HCT116 (cell line): ENCODE measurements around the gene AOPEP.

Source experiments
- ATF3 ChIP-seq: IDR thresholded peaks from 2 replicates; pipeline ENCODE4 v1.6.1; 2012
- EGR1 ChIP-seq: IDR thresholded peaks from 2 replicates; pipeline ENCODE4 v1.6.1; 2012; ENCODE audit warnings: low read depth
- EZH2 ChIP-seq: fragments of 200-600 bp; sonication (generic); IDR thresholded peaks from 2 replicates; pipeline ENCODE4 v1.6.1; 2017; ENCODE audit warnings: antibody characterized with exemption, mixed run types
- EZH2phosphoT487 ChIP-seq: fragments of 200-600 bp; IDR thresholded peaks from 2 replicates; pipeline ENCODE4 v1.6.1; 2018; ENCODE audit warnings: antibody characterized with exemption, borderline replicate concordance
- JUND ChIP-seq: IDR thresholded peaks from 2 replicates; pipeline ENCODE4 v1.6.1; 2012
- POLR2A ChIP-seq: IDR thresholded peaks from 2 replicates; pipeline ENCODE4 v1.7.0; 2011; ENCODE audit warnings: borderline replicate concordance; ENCODE audit not compliant: insufficient read depth, insufficient read length; ENCODE audit errors: extremely low read depth
- POLR2AphosphoS5 ChIP-seq: IDR thresholded peaks from 2 replicates; pipeline ENCODE4 v1.6.1; 2011; ENCODE audit warnings: mild to moderate bottlenecking, low read depth, low read length, moderate library complexity
- RAD21 ChIP-seq: IDR thresholded peaks from 2 replicates; pipeline ENCODE4 v1.6.1; 2012; ENCODE audit warnings: low read depth, mild to moderate bottlenecking
- SIN3A ChIP-seq: IDR thresholded peaks from 2 replicates; pipeline ENCODE4 v1.6.1; 2012; ENCODE audit warnings: low read depth
- TCF7L2 ChIP-seq: IDR thresholded peaks from 2 replicates; pipeline ENCODE4 v1.7.0; 2011; ENCODE audit warnings: borderline replicate concordance, inconsistent platforms; ENCODE audit not compliant: insufficient read depth, insufficient read length; ENCODE audit errors: extremely low read depth
- YY1 ChIP-seq: IDR thresholded peaks from 2 replicates; pipeline ENCODE4 v1.6.1; 2011; ENCODE audit warnings: low read length, low read depth, moderate library complexity, mild to moderate bottlenecking; ENCODE audit not compliant: insufficient replicate concordance; ENCODE audit errors: extremely low read depth
- TF ChIP-seq, protein P1 (sequence below): IDR thresholded peaks from 2 replicates; pipeline ENCODE4 v1.6.1; 2011; ENCODE audit warnings: mild to moderate bottlenecking, low read length, moderate library complexity; ENCODE audit not compliant: insufficient replicate concordance; ENCODE audit errors: extremely low read depth
- TF ChIP-seq, protein P2 (sequence below), 3 experiments: fragments of 200-600 bp in 1 of 3; sonication (generic) in 1 of 3; IDR thresholded peaks in 2 of 3; conservative IDR thresholded peaks in 1 of 3; 2 replicates each; pipeline ENCODE4 v1.5.1; 2012 to 2017; ENCODE audit warnings: low read depth in 2 of 3, low read length in 2 of 3, antibody characterized with exemption in 1 of 3, borderline replicate concordance in 1 of 3, control low read depth in 1 of 3, mild to moderate bottlenecking in 1 of 3, mixed read lengths in 1 of 3, mixed run types in 1 of 3, moderate library complexity in 1 of 3; ENCODE audit not compliant: insufficient read depth in 1 of 3
- TF ChIP-seq, protein P3 (sequence below): IDR thresholded peaks from 2 replicates; pipeline ENCODE4 v1.6.1; 2012

DNA sequence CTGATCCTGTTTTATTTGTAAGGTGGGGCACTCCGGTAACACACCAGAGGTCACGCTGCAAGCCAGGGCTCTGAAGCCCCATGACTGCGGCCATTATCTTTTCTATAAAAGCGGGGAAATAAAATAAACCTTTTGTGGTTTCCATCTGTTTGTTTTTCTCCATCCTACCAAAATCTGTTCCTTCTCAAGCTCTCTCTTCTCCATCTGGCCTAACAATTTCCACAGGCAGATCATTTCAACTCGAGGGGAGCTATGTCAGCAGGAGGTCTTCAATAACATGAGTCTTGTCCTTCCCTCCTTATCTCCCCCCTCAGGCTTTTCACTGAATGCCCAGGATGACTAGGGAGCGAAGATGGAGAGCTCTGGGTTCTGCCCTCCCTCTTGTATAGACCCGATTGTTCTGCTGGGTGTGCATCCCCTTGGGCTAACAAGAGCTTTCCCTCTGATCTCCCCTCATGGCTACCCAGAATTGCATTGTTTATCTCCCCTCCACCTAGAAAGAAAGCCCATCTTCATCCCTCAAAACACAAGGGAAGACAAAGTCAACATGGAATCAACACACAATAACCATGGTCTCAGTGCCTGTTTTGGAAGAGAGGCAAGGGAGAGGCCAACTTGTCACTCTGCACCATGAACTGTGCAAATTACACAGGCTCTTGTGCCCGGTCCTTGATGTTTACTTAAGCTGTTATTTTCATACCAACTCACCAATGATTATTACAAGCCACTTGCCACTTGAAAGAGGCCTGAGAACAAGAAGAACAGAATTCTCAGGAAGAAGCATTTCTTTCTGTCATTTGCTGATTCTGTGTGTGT, 403.2 kb downstream of the AOPEP start:
- TF ChIP-seq RAD21, result no peak
- TF ChIP-seq, protein P1, sequence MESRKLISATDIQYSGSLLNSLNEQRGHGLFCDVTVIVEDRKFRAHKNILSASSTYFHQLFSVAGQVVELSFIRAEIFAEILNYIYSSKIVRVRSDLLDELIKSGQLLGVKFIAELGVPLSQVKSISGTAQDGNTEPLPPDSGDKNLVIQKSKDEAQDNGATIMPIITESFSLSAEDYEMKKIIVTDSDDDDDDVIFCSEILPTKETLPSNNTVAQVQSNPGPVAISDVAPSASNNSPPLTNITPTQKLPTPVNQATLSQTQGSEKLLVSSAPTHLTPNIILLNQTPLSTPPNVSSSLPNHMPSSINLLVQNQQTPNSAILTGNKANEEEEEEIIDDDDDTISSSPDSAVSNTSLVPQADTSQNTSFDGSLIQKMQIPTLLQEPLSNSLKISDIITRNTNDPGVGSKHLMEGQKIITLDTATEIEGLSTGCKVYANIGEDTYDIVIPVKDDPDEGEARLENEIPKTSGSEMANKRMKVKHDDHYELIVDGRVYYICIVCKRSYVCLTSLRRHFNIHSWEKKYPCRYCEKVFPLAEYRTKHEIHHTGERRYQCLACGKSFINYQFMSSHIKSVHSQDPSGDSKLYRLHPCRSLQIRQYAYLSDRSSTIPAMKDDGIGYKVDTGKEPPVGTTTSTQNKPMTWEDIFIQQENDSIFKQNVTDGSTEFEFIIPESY, result no peak
- TF ChIP-seq, protein P2, sequence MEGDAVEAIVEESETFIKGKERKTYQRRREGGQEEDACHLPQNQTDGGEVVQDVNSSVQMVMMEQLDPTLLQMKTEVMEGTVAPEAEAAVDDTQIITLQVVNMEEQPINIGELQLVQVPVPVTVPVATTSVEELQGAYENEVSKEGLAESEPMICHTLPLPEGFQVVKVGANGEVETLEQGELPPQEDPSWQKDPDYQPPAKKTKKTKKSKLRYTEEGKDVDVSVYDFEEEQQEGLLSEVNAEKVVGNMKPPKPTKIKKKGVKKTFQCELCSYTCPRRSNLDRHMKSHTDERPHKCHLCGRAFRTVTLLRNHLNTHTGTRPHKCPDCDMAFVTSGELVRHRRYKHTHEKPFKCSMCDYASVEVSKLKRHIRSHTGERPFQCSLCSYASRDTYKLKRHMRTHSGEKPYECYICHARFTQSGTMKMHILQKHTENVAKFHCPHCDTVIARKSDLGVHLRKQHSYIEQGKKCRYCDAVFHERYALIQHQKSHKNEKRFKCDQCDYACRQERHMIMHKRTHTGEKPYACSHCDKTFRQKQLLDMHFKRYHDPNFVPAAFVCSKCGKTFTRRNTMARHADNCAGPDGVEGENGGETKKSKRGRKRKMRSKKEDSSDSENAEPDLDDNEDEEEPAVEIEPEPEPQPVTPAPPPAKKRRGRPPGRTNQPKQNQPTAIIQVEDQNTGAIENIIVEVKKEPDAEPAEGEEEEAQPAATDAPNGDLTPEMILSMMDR (IDR thresholded peaks at IDR 0.05 in 2 of 3, conservative IDR thresholded peaks at IDR 0.05 in 1 of 3; ENCODE audit: borderline replicate concordance in 1 of 3, insufficient read depth in 1 of 3, low read depth in 2 of 3, low read length in 2 of 3), result no peak
- TF ChIP-seq EZH2, result no peak
- no peak for TF ChIP-seq TCF7L2
- TF ChIP-seq EZH2phosphoT487, result no peak
- TF ChIP-seq EGR1, result no peak
- no peak for TF ChIP-seq POLR2A
- TF ChIP-seq, protein P3, sequence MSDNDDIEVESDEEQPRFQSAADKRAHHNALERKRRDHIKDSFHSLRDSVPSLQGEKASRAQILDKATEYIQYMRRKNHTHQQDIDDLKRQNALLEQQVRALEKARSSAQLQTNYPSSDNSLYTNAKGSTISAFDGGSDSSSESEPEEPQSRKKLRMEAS, result no peak
- no peak for TF ChIP-seq ATF3
- no peak for TF ChIP-seq YY1
- no peak for TF ChIP-seq POLR2AphosphoS5
- TF ChIP-seq SIN3A, result no peak
- no peak for TF ChIP-seq JUND
